Measurements from ENCODE around the gene TNIK.

TNIK gene

DNA sequence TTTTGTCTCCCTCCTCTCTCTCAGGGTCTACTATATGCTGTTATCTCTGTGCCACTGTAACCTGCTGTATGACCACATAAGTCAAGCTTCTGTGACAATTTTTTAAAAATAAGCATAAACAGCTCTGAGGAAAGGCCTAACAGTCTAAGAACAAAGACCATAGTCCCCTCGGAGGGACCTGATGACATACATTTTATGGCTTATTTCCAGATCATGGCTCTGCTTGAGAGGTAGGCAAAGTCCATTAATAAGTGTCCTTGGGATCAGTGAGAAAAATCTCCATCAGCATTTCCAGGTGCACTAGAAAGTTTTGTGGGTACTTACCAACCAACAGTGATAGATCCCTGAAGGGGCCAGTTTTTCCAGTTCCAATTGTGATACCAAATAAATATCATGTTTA, 123.8 kb downstream of the TNIK start:
- no peak for DNase-seq (ENCODE audit: low spot score)

DNA sequence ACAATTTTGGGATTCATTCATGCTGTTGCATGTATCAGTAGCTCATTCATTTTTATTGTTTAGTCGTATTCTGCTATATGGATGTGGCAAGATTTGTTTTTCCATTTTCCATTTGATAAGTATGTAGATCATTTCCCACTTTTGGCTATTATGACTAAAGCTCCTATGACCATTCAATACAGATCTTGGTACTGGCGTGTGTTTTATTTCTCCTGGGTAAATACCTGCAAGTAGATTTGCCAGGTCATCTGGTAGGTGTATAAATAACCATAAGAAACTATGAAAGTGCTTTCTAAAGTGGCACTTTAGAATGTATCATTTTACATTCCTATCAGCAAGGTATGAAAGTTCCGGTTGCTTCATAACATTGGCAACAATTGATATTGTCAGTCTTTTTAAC, 124.6 kb downstream of the TNIK start:
- no peak for DNase-seq (ENCODE audit: low spot score)

DNA sequence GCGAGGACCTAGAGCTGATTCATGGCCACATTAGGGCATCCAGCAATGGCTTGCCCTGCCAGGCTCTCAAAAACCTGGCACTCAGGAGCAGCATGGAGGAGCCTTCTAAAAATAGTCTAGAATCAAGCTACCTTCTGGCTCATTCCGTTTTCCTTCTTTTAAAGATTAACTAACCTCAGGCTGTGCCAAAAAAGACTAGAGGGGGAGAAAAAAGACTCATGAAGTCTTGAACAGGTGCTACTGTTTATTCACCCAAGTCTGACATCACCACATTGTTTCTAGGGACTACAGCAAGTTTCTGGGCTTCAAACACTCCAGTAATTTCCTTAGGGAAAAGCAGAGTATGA, 125.8 kb downstream of the TNIK start:
- no peak for DNase-seq (ENCODE audit: low spot score)

DNA sequence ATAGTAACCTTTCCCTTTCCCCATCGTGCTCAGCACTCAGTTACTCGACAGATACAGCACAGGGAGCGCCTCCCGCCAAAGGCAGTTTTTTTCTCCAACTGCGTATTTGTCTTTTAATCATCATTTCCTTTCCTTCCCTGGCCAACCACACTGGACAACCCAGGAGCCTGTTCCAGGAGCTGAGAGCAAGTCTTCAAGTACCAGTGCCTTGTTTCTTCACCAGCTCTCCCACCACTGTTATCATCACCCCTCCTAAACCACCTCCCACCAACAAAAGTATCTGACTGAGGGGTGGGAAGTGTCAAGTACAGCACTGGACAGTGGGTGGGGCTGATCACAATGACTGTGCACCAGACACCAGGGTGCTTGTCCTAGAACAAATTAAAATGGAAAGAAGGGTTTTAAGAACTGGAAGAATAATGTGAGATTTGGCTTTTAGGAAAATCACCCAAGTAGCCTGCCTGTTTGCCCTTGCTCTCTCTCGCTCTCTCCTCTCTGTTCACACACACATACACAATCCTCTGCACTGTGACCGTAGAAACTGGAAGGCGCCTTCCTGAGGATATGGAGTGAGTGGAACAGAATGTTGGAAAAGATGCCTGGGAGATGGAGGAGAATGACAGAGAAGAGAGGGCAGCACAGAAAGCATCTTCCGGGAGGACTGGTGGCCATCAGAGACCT, 126.3 kb downstream of the TNIK start:
- no peak for DNase-seq (ENCODE audit: low spot score)

DNA sequence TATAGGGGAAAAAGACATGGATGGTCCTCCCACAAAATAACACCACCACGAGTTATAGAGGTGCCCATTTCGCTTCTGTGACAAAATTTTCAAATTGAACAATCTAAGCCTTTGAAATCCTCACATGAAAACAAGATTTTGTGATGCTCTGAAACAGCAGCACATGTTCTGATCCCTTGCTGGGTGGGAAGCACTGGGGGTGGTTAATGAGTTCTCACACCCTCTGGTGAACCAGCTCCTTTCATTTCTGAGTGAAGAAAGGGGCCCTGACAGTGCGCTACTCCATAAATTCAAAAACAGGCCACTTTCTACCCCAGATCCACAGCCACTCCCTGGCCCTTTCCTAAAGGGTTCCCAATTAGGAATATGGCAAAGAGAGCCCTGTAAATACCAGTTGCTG, 129.3 kb downstream of the TNIK start:
- no peak for DNase-seq (ENCODE audit: low spot score)

DNA sequence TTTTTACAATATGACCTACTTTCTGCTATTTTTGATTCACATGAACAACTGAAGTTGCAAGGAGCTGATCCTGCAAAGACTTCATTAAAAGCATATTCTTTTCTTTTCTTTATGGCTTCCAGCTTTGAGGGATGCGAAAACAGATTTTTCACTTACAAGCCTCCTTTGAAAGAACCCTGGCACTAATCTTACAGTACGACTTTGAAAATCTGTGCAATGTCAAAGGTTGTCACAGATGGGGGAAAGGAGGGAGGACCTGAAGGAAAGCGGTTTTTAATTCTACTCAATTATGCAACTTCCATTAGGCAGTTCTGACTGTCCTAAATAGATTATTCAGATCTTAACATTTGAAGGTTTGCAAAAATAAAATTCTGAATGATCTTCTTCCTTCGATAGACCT, 130.5 kb downstream of the TNIK start:
- no peak for DNase-seq (ENCODE audit: low spot score)

DNA sequence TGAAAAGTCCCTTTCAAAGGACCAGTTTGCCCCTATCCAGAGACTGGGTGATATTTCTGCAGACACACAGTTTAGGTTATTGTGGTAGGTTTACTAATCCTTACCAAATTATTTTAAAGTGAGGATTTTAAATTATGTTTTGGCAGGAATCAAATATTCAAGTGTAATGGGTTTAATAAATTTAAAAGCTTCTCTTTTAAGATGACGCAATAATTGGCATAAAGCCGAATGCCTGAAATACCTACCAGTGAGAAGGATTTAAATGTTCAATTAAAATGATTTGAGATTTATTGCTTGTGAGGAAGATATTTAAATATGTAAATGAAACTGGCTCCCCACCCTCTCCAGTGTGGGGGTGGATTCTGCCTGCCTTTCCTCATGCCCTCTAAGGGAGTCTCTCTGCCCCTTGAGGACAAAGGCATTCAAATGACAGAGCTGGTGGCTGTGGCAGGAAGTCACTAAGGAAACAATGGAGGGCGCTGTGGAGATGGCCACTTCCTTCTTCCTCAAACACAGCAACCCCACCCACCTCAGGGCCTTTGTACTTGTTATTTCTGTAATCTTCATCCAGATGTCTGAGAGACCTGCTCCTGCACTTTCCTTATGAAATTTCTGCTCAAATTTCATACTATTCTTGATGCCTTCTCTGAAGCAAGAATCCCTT, 131.7 kb downstream of the TNIK start:
- peak; percentile 61 for DNase-seq (ENCODE audit: low spot score)

DNA sequence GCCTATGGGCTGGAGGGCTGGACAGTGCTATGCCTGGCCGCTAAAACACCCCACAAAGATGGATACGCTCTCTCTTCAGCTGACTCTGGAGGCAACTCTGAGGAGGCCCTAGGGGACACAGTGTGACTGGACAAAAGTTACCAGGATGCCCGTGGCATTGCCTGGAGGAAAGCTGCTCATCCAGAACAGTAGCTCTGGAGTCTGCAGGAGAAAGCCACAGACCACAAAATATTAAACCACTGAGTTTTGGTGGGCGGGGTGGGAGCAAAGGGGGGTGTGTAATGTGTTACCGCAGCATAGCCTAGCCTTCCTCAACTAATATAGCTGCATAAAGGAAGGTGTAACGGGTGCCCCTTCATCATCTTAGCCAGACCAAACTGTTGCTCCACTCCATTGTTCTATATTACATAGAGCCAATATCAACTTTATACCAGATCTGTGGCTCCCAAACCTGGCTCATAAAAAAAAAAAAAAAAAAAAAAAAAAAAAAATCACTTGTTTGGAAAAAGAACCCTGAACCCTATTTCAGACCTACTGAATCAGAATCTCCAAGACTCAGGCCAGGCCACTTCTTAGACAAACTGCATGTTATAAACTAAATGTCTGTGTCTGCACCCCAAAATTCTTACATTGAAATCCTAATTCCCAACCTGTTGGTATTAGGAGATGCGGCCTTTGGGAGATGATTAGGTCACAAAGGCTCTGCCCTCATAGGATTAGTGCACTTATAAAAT, 132.6 kb downstream of the TNIK start:
- DNase-seq (ENCODE audit: low spot score): no peak

DNA sequence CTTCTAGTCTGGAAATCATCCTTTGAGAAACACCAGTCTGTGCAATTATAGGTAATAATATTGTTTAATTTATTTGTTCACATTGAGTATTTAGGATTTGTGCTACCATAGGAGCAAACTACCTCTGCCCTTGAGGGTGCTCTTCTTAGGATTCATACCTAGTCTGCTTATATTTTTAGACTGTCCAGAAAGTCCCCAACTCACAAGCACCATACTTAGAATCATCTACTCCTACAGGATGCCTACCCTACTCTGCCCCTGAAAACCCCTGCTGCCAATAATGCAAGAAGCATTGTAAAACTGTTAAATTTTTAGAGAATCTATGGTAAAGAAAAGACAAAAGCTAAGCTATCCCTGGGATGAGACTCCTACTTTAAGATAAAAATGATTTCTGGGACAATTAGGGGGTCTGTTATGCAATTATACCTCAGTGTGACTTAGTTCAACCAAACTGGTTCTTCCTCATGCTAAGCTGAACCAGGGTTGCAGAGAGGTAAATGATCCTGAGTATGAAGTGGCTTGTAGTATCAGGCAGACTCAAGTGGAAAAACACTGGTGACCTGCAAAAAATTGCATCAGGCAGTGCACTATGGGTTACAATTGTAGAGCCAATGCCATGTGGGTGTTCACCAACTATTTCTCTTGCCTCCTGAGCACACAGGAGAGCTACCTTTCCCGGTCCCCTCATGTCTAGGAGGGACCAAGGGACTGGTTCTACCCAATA, 133.3 kb downstream of the TNIK start:
- DNase-seq (ENCODE audit: low spot score): no peak

DNA sequence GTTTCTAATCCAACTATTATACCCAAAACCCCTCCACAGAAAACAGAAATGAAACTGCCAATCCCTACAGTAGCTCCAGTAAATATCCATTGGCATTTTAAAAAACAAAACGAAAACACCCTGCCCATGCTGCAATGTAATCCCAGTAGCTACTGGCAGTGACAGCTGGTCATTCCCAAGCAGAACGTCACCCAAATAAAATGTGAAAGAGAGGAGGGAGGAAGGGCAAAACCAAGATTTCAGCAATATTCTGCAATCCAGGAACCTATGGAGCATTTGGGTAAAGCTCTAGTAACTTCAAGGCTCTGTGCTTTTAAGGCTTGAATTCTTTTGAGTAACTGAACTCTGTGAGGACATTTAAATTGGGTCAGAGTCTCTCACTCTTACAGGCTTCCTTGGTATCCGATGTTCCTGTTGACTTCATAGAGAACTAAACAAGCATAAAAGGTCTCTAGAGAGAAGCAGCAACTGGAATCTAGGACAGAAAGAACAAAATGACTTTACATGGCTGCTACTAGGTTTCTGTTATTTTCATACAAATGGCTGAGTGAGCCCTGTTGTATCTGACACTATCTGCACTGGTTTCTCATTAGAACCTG, 136.2 kb downstream of the TNIK start:
- no peak for DNase-seq (ENCODE audit: low spot score)

DNA sequence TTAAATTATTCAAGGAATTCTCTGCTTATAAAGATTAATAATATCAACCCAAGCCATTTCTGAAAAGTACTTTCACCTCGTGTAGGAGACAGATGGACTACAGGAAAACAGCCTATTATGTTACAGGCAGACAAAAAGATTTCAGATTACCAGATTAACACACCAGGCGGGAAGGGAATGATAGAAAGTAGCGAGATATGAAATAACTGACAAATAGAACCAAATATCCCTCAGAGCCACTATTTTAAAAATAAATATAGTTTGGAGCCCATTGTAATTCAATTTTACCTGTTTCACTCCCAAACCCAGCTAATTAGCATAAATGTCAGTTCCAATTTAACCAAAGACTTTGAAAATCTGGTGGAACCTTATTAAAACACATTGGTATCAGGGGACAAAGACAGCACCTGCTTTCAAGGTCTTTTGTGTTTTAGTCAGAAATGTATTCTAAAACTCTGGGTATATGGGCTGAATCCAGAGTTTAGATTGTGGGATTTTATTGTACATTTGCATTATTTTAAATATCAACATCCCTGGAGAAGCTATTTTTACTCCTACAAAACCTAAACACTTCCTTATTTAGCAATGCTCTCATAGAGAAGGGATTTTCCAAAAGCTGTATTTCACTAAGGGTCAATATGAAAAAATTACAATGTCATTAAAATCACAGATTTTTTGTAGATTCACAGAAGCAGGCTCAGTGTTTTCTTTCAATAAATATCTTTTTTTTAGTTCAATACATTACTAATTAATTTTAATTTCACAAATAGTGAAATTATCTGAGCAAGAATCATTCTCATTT, 138.4 kb downstream of the TNIK start:
- DNase-seq (ENCODE audit: low spot score): no peak

DNA sequence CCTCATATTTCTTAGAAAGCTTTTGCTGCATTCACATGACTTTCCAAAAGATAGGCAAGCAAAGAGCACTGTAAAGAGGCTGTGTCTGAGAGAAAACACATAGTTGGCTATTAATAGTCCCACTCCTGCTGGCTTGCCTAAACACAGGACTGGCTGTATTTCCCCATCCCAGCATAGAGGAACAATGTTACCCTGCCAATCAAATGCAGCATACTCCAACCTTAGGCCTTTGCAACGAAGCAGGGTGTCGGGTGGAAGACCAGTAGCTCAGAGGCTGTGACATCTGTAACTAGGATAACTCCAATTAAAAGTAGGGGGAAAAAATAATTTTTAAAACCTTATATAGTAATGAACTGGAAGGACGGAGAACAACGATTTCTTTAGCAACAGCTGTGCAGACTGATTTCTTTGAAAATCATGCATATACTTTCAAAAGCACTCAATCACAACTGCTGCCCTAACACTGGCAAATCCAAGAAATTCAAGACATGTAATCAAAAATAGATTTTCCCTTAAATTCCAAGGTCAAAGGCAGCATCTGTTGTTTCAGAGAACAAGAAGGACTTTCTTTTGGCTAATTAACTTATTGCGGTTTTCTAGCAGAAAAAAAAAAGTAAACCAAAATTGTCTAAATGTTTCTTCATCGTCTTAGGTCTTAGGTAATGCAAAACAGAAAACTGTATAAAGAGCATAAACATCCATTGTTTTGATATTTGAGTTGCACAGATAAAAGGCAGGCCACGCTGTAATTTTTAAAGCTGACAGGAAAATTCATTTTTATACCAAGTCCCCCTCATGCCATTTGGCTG, 139.3 kb downstream of the TNIK start:
- DNase-seq (ENCODE audit: low spot score): no peak

DNA sequence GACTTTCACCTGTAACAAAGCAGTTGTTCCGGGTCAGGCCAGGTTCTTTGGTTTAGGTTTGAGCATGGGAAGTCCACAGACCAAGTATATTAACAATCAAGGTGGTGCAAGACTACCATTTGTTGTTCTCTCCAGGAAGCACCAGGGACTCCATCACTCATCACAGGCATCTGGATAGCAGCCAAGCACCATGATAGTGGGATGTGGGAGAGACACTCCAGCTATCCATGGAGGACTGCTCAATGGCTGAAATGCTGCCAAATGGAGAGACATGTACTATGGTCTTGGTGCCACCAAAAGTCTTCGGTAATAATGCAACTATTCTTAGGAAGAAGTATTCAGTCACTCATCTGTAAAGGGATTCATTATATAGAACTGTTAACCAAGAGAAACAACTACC, 143.0 kb downstream of the TNIK start:
- DNase-seq (ENCODE audit: low spot score): no peak

DNA sequence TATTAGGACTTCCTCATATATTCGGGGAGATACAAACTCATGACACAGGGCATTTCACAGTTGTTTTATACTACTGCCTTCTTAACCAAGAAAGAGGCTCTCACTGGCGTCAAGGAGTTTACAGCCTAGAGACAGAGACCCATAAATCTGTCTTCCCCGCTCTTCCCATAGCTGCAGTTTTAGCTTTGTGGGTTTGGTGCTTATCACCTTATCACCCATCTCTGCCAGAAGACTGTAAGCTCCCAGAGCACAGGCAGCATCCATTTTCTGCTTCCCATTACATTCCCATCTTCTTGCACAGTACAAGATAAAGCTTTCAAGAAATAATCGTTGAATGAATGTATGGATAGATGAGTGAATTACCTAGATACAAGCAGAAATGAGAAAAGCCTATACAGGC, 144.3 kb downstream of the TNIK start:
- no peak for DNase-seq (ENCODE audit: low spot score)

DNA sequence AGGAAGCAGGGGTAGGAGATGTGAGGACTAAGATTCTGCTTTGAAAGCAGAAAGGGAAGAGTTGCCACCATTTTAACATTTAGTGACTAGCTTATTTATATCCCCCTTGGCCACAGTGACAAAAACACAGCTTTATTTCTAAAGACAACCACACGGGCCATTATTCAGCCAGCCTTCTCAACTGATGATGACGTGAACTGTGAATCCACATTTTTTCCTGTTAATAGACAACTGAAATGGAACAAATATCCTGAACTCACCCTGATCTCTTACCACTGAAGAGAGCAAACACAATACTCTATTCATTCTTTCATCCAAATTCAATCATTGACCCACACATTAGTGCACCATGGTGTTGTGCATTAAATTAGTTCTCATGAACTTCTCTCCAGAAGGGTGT, 145.1 kb downstream of the TNIK start:
- no peak for DNase-seq (ENCODE audit: low spot score)

DNA sequence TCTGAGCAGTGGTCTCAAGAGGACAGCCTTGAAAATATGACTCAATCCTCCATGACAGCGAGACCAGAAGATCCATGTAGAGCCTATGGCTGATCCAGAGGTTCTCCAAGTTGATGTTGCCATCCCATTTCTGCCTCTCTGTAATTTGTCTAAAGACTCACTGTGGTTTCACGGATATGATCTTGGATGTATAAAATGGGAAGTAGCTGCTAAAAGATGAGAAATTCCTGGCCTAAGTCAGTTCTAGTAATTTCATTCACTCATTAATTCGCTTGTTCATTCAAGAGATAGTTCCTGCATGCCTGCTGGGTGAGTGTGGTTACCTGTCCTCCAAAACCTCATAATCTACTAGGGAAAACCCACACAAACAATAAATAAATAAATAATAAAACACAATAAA, 145.9 kb downstream of the TNIK start:
- DNase-seq (ENCODE audit: low spot score): no peak

DNA sequence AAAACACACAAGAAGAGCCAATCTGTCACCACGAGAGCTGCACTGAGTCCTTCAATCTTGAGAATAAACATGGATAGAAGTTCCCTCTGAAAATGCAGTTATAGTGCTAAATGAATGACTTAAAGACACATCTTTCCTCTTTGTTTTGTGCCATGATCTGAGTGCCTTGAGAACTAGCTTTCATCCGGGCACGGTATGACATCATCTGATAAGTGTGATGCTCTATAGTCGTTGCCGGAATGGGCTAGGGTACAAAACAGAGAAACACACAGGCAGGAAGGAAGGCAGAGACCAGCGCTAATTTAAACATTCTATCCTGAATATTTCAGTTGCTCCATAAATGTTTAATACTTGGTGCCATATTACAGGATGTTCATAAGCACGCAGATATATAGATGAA, 146.5 kb downstream of the TNIK start:
- no peak for DNase-seq (ENCODE audit: low spot score)

DNA sequence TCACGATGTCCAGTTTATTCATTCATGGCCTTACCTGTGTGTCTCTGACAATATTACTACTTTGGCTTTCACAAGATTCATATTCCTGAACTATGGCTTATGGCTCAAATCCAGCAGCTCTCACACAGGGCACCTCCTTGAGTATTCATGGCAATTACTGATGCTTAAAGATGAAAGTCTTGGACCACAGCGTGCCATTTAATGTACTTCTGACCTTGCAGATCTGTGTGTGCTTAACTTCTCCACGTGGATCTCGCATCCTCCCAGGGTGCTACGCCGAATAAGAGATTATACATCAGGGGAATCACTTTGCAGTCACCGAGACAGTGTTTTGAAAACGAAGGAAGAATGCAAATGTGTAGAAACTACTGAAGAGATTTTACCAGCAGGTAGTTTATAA, 147.5 kb downstream of the TNIK start:
- no peak for DNase-seq (ENCODE audit: low spot score)

DNA sequence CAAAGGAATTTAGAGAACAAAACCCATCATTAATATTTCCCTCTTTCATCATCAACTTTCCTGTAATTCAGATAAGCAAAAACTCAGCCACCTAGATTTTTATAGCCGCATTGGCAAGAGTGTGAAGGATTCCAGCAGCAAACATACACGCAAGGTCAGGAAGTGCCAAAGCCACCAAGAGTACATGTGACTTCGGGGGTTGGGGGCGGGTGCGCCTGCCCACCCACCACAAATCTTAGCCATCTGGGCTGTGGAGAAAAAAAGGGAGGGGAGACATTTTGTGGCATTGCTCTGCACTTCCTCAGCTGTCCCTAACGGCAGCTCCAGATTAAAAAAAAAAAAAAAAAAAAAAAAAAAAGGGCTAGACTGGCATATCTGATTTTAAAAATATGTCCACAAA, 148.4 kb downstream of the TNIK start:
- DNase-seq (ENCODE audit: low spot score): no peak

DNA sequence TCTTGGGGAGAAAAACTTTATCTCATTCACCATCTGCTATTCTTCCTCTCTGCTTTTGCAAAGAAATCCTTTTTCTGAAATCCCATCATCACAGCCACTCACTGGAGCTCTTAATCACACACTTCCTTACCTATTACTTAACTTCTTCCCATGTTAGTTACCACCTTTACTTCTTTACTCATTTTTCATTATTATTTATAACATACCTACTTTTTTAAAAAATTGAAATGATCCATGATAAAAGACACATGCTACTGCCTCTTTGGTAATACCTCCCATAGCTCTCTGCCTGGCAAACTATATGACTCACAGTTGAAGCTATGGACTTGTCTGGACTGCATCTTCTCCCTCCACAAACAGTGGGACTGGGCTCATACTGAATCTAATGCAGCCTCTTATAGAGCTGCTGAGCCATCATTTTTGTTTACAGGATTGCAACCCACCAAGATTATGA, 150.3 kb downstream of the TNIK start:
- DNase-seq (ENCODE audit: low spot score): no peak

DNA sequence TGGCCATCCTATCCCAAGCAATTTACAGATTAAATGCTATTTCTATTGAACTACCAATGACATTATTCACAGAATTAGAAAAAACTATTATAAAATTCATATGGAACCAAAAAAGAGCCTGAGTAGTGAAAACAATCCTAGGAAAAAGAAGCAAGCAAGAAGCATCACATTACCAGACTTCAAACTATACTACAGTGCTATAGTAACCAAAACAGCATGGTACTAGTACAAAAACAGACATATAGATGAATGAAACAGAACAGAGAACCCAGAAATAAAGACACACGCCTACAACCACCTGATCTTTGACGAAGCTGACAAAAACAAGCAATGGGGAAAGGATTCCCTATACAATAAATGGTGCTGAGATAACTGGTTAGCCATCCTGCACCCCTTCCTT, 152.2 kb downstream of the TNIK start:
- DNase-seq (ENCODE audit: low spot score): no peak
